HG02970 (cell line): ENCODE measurements around the gene JMJD6.
"Not testable (repeated sequence)": the region's sequence is repeated elsewhere in the genome, so short reads cannot be mapped to it uniquely, and the experiment has no call there.

Source experiments
- ATAC-seq: cut with Tn5 transposase; IDR thresholded peaks from one replicate; pipeline ENCODE4 v1.9.1; 2021; ENCODE audit warnings: mild to moderate bottlenecking, moderate library complexity, moderate number of reproducible peaks; ENCODE audit not compliant: unreplicated experiment, low FRiP score

The JMJD6 gene

GRCh38 chr17:76720211-76720610, 6.2 kb downstream of the JMJD6 start:
- no peak for ATAC-seq

- ATAC-seq, result no peak
Measured at GRCh38 chr17:76718516-76718915, 7.9 kb downstream of the JMJD6 start.

- ATAC-seq, result no peak
Measured at GRCh38 chr17:76716839-76717215, 9.6 kb downstream of the JMJD6 start.

- ATAC-seq, result no peak
Measured at GRCh38 chr17:76716146-76716838, 10.1 kb downstream of the JMJD6 start.

GRCh38 chr17:76715496-76715830, 10.9 kb downstream of the JMJD6 start:
- ATAC-seq, result no peak

GRCh38 chr17:76714822-76715495, 11.4 kb downstream of the JMJD6 start:
- no peak for ATAC-seq

GRCh38 chr17:76714336-76714735, 12.1 kb downstream of the JMJD6 start:
- ATAC-seq, result no peak

GRCh38 chr17:76713765-76714164, 12.6 kb downstream of the JMJD6 start:
- no peak for ATAC-seq

- not testable (repeated sequence) for ATAC-seq
Measured at GRCh38 chr17:76712321-76712720, 14.1 kb downstream of the JMJD6 start.

GRCh38 chr17:76710863-76711611, 15.4 kb downstream of the JMJD6 start, which contains the start of gene MXRA7:
Gene MXRA7, minus strand, starts transcription at chr17:76710965. Its CDS starts 19 bp downstream, at chr17:76710946.
- ATAC-seq, result no peak

- ATAC-seq, result not testable (repeated sequence)
Measured at GRCh38 chr17:76709951-76710862, 16.2 kb downstream of the JMJD6 start.

GRCh38 chr17:76709077-76709950, 17.1 kb downstream of the JMJD6 start:
- no peak for ATAC-seq

- ATAC-seq, result no peak
Measured at GRCh38 chr17:76707985-76708807, 18.2 kb downstream of the JMJD6 start.

- no peak for ATAC-seq
Measured at GRCh38 chr17:76706817-76707216, 19.6 kb downstream of the JMJD6 start.

- ATAC-seq, result no peak
Measured at GRCh38 chr17:76704805-76705204, 21.6 kb downstream of the JMJD6 start.

- no peak for ATAC-seq
Measured at GRCh38 chr17:76702941-76703637, 23.3 kb downstream of the JMJD6 start.

GRCh38 chr17:76702076-76702475, 24.3 kb downstream of the JMJD6 start:
- ATAC-seq, result no peak

GRCh38 chr17:76701471-76701967, 24.9 kb downstream of the JMJD6 start:
- ATAC-seq, result no peak
